ENCODE results near the gene PRLHR.

DNA sequence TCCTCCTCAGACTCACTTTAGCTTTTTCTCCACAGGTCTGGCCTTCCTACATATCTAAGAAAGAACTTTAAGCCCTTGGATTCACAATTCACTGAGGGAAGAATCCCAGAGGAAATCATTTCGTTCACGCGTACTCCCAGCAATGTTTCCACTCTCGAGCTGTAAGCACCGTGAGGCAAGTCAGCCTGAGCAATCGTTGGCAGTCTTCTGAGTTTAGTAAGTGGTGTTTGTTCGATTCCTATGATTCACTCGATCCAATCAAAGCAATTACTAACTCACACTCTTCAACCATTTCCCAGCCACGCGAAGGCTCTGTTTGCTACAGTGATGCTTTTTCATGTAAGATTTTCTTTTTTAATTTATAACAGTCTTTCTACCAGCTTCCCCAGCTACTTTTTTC is 10.2 kb upstream of the PRLHR start:
- TF ChIP-seq CTCF (IDR thresholded peaks at IDR 0.05 in 4 of 5, conservative IDR thresholded peaks at IDR 0.05 in 1 of 5) (no peak), POLR2A (IDR thresholded peaks at IDR 0.05) (no peak)
